GM21529 (cell line): ENCODE data around the gene SERINC2.
"Not testable (repeated sequence)": the region's sequence is repeated elsewhere in the genome, so short reads cannot be mapped to it uniquely, and the experiment has no call there.

Experiments
- ATAC-seq: cut with Tn5 transposase; IDR thresholded peaks from one replicate; pipeline ENCODE4 v1.9.1; 2021; ENCODE audit not compliant: unreplicated experiment

The SERINC2 gene

DNA sequence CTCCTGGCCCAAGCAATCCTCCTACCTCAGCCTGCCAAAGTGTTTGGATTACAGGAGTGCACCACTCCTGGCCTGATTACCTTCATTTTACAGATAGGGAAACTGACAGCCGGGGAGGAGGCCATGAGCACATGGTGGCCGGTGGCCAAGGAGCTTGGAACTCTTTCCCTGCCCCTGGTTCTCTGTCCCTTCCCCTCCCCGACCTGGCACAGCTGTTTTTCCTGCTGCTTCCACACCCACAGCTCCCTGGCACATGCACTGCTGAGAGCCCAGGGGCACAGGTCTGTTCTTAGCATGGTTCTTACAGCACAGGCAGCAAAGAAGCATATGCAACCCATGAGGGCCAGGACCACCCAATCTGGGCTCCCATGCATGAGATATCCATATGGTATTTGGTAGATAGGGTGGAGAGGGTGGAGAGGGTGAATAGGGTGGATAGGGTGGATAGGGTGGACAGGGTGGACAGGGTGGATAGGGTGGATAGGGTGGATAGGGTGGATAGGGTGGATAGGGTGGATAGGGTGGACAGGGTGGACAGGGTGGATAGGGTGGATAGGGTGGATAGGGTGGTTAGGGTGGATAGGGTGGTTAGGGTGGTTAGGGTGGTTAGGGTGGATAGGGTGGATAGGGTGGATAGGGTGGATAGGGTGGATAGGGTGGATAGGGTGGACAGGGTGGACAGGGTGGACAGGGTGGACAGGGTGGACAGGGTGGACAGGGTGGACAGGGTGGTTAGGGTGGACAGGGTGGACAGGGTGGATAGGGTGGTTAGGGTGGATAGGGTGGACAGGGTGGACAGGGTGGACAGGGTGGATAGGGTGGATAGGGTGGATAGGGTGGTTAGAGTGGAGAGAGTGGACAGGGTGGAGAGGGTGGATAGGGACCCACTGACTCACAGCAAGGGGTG is 18.6 kb downstream of the SERINC2 start:
- ATAC-seq: not testable (repeated sequence)

DNA sequence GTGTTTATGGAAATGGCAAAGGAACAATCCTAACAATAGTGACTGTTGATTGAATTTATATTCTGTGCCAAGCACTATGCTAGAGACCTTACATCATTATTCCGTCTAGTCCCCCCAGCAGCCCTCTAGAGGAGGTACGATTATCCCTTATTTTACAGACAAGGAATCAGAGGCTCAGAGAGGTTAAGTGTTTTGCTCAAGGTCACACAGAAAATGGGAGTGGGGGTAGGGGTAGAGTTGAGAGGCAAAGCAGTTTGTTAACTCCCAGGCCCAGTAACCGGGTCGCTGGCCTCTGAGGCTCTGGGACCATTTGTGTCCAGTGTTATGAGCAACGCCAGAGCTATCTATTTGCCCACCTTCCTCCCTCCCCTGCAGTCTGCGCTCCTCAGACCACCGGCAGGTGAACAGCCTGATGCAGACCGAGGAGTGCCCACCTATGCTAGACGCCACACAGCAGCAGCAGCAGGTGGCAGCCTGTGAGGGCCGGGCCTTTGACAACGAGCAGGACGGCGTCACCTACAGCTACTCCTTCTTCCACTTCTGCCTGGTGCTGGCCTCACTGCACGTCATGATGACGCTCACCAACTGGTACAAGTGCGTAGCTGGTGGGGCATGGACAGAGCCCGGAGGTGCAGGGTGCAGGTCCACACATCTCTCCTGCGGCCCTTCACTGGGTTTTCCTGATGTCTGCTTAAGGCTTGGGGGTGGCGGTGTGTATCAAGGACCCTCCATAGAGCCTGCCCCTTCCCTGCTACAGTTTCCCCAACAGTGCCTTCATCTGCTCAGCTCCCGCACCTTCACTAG is 19.8 kb downstream of the SERINC2 start:
- no peak for ATAC-seq

DNA sequence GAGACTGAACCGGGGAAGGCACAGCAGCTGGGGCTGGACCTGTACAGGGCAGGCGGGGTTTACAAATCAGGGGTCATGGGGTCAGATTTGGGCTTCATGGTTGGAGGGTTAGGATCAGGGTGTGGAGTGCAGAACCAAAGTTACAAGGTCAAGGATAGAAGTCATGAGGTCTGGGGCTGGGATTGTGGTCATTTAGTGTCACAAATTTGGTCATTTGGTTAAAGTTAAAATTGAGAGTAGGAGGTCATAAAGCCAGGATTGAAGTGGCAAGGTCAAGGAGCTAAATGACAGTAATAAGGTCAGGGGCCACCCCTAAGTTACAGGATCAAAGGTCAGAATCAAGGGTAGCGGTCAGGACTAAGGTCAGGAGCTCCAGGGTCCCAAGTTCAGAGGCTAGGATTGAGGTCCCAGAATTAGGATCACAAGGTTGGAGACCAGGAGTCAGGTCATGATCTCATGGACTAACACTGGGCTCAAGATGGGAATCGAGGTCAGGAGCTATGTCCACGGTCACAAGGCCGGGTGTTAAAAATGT is 20.4 kb downstream of the SERINC2 start:
- no peak for ATAC-seq

DNA sequence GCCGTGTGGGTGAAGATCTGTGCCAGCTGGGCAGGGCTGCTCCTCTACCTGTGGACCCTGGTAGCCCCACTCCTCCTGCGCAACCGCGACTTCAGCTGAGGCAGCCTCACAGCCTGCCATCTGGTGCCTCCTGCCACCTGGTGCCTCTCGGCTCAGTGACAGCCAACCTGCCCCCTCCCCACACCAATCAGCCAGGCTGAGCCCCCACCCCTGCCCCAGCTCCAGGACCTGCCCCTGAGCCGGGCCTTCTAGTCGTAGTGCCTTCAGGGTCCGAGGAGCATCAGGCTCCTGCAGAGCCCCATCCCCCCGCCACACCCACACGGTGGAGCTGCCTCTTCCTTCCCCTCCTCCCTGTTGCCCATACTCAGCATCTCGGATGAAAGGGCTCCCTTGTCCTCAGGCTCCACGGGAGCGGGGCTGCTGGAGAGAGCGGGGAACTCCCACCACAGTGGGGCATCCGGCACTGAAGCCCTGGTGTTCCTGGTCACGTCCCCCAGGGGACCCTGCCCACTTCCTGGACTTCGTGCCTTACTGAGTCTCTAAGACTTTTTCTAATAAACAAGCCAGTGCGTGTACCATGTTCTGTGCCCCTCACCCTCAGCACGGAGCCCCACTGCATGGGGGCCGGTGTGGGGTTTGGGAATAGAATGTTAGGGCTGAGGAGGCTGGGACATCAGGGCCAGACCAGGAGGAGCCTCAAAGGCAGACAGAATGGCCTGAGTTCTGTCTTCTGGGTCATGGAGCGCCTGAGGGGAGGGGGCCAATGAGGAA is 21.3 kb downstream of the SERINC2 start:
- ATAC-seq: no peak

DNA sequence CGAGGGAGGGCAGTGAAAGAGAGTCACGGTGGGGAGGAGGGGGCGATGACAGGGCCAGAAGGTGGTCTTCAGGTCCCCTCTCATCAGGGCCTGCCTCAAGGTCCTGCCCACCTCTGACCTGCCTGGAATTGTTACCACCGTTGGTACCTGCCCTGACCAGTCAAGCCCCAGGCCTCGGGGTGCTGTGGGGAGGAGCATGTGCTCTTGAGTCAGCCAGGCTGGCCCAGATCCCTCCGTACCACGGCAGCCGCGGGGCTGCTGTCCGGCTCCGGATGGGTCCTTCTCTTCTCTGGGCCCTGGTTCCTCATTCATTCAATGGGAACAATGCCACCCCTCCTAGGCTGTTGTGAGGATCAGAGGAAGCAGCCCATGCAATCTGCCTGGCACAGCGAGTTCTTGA is 22.0 kb downstream of the SERINC2 start:
- no peak for ATAC-seq

DNA sequence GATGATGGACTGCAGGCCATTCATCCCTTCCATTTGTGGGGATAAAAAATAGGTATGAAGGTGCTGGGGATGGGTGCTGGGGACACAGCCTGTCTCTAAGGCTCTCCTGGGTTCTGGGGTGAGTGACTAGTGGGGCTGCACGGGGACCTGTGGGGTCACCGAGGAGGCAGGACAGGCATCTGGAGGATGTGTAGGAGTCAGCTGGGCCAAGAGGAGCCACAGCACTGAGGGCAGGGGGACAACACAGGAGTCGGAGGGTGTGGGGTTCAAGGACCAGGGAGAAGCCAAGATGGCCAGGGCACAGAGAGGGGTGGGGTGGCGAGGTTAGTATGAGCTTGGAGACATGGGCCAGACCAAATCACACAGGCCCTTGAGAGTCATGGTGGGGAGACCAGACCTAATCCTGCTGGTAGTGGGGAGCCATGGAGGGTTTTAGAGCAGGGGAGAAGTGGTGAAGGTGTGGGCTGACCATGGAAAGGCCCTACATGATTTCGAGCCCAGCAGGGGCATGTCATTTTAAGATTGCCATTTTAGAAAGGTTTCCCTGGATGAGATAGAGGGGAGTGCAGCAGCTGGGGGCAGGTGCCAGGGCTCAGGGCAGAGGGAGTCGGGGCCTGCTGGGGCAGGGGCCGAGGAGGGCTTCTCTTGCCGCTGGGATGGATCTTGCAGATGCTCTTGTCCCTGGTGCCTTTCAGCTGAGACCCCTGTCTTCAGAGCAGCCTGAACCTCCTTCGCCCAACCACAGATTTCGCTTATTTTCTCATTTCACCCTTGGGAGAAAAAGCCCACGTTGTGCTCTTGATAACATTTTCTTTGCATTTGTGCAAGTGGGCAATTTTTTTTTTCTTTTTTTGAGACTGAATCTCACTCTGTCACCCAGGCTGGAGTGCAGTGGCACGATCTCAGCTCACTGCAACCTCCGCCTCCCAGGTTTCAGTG is 22.7 kb downstream of the SERINC2 start:
- no peak for ATAC-seq

DNA sequence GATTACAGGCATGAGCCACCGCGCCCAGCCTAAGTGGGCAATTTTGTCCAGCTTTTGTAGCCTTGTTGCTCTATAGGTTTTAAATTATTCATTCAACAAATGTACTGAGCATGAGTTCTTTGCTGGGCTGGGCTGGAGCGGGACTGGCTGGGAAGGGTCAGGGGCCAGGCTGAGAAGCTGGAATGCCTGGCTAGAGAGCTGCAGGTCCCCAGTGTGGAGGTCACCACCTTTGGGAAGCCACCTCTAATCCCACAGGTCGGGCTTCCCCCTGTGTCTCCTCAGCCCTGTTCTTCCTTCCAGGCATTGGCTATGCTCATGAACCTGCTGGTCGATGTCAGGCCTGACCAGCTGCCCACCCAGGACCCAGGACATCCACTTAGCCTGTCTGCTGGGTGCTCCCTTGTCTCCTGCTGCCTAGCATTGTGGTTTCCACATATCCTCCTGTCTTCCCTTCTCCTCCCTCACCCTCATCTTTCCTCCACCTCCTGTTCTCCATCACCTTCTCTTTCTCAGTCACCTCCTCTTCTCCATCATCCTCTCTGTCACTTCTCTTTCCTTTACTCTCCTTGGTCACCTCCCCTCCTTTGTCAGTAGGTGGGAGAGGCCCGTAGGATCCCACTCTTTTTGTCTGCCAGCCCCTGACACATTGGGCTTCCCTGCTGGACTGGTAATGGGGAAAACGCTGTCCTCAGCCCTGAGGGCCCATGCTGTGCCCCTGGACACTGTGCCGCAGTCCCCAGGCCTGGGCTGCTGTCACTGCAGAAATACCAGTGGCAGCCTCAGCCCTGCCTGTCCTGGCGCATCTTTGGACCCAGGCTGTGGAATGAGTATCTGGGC is 23.8 kb downstream of the SERINC2 start:
- ATAC-seq: no peak

DNA sequence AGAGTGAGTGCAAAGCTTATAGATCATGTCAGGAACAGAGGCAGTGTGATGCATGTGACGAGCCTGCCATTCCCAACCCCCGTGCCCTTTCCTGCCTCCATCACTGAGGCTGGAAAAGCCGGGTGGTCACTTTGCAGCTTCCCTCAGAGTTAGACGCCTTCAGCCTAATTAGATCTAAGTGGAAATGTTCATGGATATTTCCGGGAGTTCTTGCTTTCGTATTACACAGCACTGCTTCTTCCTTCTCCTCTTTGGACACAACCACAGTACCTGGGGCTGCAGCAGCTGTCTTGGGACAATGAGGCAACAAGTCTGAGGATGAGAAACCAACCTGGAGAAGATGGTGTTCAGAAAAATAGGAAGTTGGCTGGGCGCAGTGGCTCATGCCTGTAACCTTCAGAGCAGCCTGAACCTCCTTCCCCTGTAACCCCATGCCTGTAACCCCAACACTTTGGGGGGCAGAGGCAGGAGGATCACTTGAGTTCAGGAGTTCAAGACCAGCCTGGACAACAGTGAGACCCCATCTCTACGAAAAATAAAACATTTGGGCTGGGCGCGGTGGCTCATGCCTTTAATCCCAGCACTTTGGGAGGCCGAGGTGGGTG is 24.5 kb downstream of the SERINC2 start:
- ATAC-seq: no peak

DNA sequence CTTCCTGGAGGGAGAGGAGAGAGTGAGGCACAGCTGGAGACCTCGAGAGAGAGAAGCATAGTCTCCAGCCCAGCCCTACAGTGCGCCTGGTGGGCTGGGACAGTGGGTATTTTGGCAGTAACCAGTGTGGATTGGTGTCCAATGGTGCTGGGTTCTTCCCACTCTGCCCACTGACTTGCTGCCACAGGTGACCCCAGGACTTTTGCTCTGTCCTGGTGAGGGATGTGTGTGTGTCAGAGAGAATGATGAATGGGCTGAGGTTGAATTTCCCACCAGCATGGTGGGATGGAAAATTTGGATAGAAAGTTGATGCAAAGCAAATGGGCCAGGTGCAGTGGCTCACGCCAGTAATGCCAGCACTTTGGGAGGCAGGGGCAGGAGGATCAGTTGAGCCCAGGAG is 26.3 kb downstream of the SERINC2 start:
- ATAC-seq: no peak

DNA sequence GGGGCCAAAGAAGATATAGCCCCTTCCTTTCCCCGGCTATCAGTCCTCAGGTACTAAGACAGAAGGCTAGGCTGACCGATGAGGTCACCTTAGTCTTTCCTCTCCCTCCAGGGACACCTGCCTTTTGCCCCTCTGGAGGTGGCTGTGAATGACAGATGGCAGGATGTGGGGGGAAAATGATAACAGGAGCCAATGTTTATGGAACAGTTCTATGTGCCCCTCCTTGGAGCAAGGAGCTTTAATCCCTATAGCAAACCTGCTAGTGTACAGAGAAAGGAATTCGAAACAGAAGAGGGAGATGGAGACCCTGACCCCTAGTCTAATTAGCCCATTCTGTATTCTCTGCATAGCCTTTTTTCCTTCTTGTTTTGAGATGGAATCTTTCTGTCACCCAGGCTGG is 28.1 kb downstream of the SERINC2 start:
- ATAC-seq: no peak

DNA sequence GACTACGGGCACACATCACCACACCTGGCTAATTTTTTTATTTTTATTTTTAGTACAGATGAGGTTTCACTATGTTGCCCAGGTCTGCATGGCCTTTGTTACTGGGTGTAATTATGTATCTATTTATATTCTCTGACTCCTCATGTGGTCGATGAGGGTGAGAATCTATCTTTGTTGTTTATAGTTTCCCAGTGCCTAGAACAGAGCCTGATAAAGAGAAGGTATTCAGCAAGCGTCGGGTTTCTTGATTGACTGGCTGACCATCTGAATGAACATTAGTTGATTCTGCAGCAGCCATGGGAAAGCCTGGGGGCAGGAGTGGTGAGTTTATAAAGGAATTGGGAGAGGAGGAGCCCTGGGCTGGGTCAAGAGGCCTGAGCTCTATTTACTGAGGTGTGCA is 28.5 kb downstream of the SERINC2 start:
- ATAC-seq: no peak

DNA sequence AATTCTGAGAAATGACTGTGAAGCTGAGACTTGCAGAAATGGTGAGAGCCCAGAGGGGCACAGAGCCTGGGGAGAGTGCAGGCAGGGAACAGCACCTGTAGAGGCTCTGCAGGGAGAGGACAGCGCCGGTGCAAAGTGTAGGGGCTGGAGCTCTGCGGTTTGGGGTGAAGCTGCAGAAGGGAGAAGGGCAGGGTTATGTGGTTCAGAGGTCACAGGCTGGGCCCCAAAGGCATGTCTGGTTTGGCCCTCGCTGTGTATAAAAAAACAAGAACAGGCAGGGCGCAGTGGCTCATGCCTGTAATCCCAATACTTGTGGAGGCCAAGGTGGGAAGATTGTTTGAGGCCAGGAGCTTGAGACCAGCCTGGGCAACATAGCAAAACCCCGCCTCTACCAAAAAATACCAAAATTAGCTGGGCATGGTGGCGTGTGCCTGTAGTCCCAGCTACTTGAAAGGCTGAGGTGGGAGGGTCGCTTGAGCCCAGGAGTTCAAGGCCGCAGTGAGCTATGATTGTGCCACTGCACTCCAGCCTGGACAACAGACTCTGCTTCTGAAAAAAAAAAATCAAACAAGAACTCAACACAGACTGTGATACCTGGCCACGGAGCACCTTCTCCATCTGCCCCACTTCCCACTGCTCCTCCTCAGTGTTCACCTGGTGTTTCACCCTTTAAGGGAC is 29.1 kb downstream of the SERINC2 start:
- no peak for ATAC-seq

DNA sequence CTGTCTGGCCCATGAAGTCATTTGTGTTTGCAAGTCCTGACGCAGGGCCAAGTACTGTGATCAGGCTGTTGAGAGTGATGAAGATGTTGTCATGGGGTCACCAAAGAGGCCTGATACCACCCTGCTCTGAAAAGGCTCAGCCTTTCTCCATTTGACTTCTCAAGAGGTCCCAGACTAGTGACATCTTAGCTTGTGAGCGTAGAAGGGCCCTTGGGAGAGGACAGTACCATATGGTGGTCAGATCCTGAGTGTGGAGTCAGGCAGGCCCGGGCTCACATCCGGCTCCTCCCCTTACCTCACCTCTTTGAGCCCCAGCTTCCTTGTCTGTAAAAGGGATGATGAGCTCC is 29.6 kb downstream of the SERINC2 start:
- ATAC-seq: no peak

DNA sequence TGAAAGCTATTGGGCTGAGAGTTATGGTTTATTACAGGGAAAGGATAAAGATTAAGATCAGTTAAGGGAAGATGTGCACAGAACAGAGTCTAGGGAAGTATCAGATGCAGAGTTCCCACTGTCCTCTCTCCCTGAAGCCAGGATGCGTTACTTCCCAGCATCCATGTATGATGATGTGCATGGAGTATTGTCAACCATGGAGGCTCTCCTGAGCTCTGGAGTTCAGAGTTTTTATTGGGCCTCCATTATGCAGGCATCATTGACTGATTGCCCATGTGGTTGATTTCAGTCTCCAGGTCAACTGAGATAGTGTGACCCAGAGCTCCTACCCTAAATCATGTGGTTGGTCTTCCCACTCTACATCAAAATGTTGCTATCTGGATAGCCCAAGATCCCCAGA is 30.7 kb downstream of the SERINC2 start:
- no peak for ATAC-seq

DNA sequence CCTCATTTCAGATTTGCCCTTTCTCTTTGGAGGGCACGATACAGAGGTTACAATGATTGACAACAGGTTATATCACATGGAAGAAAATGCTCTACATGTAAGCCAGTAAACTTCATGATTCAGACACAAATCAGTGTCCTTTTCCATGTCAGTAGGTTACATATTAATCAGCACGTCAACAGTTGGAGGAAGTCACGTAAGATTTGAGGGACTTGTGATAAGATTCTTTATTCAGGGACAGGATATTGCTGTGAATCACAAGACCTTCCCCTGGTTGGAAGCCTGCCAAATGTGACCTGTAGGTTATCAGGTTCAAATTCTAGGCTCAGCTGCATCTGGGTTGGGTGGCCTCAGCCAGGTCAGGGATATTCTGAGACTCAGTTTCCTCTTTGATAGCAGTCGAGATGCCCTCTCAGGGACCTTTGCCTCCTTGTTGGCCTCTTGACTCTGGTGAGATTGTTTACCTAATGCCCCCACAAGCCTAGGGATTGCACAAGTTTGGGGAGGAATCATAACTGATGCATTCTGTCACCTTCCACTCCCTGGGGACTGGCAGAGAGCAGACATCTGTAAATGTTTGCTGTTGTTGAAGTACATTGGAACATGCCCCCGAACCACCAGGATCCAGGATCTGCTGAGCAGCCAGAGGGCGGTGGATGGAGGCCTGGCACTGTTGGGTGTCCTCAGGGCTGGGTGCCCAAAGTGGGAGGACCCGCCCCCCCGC is 31.9 kb downstream of the SERINC2 start:
- ATAC-seq: no peak

DNA sequence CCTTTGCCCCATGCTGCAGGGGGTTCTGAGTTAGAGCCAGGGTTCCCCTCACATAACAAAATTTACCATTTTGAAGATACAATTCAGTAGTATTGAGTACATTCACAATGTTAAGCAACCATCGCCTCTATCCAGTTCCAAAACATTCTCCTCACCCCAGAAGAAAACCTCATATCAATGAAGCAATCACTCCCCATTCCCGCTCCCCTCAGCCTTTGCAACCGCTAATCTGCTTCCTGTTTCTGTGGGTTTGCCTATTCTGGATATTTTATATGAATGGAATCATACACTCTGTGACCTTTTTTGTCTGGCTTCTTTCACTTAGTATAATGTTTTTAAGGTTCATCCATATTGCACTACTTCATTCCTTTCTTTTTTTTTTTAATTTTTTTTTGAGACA is 32.9 kb downstream of the SERINC2 start:
- ATAC-seq: no peak

DNA sequence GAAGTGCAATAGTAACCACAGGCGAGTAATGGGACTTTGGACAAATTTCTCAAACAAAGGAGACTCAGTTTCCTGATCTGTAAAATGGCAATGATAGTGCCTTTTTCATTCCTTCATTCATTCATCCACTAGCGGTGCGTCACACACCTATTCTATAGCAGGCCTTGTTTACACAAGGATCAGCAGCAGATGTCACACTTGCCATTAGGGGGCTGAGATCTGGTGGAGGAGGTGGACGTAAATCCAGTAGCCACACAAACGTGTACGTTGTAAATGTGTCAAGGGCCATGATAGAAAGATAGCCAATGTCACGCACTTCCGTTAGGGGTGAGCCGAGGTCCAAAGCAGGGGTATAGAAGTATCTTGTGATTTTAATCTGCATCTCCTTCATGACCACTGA is 34.2 kb downstream of the SERINC2 start:
- no peak for ATAC-seq
